Measurements from ENCODE around the gene CCDC78. TPM values are rescaled to one million over a fixed set of nuclear protein-coding genes. Genes with fewer than 3 reads are reported as not detected.

CCDC78 gene
- total RNA-seq, 1 donor from 2014 or later, result 0.85 TPM

DNA sequence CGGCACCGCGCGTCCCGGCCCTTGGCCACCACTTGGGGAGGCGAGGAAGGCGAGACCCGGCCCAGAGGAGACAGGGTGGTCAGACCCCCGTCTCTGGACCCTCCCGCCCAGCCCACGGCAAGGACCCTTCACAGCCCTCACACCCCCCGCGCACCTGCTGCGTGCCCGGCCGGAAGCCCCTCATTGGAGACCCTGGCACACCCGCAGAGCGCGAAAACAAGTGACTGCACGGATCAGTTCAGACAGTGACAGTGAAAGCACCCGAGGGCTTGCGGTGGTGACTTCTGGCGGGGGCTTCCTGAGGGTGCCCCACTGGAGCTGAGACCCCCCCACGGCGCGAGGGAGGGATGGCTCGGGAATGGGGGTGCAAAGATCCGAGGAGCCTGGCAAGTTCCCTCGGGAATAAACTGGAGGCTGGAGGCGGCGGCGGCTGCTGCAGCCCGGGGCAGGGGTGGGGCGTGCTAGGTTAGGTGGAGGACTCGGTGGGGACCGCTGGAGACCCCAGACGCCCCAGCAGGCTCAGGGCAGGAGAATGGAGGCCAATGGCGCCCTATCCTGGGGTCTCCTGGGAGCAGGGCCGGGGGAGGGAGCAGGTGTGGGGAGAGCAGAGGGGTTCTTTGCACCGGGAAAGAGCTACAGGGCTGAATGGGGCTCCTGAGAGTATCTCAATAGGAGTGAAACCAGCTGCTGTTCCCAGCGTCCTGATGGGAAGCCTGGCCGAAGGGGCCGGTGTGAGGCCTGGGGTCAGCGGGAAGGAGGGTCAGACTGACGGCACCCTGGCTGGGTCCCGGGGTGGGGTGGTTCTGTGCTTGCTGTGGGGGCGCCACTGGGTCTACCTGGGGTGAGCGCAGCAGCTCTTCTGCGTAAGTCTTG is 19.8 kb downstream of the CCDC78 start:
- no peak for DNase-seq (ENCODE audit: low spot score)
- H3K4me3 Mint-ChIP-seq (ENCODE audit: unreplicated experiment), result no peak overlapping the region
- TF ChIP-seq CTCF (IDR thresholded peaks at IDR 0.05; ENCODE audit: unreplicated experiment), result no peak

DNA sequence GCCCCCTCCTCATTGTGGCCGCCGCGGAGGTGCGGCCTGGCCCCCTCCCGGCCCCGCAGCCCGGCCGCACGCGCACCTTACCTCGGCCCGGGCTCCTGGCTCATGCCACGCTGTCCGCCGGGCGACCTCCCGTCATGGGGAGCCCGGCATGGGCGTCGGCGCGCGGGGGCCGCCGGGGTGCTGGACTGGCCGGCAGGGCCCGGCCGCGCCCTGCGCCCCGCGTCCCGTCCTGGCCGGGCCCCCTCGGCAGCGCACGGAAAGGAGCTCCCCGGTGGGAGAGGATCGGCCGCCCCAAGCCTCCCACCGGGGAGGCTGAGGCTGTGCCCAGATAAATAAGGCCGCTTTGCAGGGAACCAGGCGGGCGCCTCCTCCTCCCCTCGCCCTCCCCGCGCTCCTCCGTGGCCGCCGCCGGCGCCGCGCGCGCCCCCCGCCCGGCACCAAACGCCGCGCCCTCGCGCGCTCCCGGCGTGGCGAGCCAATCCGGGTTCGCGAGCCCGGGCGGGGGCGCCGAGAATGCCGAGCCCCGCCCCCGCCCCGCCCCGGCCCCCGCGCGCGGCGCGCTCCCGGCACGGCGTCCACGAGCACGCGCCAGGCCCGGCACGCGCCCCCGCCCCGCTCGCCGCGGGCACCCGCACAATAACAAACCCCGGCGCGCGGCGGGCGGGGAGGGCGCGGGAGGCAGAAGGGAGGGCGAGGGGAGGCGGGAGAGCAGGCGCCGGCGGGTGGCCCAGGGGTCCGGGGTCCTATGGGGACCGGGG is 20.6 kb downstream of the CCDC78 start, which contains the start of gene FBXL16:
TSS of gene FBXL16 (minus strand) at position 371 of the 758 bp plus-strand sequence. CDS start 8,396 bp downstream, outside the sequence.
- TF ChIP-seq CTCF (IDR thresholded peaks at IDR 0.05; ENCODE audit: unreplicated experiment), result no peak
- no peaks in the 10 kb centered on the region for H3K9me3 Mint-ChIP-seq (ENCODE audit: unreplicated experiment)
- H3K4me1 Mint-ChIP-seq (ENCODE audit: unreplicated experiment), result no peaks in the 10 kb centered on the region
- H3K4me3 Mint-ChIP-seq (ENCODE audit: unreplicated experiment), result no peak within 1 kb of the TSS
- no peak within 1 kb of the TSS for H3K27ac Mint-ChIP-seq (ENCODE audit: unreplicated experiment)
- peaks cover 30% of the 10 kb centered on the region for H3K27me3 Mint-ChIP-seq (ENCODE audit: unreplicated experiment)
- DNase-seq (ENCODE audit: low spot score), result no peak
- no peaks in the 10 kb centered on the region for H3K36me3 Mint-ChIP-seq (ENCODE audit: low read depth, unreplicated experiment)

More for the DNA sequence above, 19.8 kb downstream of the CCDC78 start:
- Mint-ChIP-seq H3K4me1 (ENCODE audit: unreplicated experiment) (no peaks in the 10 kb centered on the region), H3K27ac (ENCODE audit: unreplicated experiment) (no peak overlapping the region), H3K36me3 (ENCODE audit: low read depth, unreplicated experiment) (no peaks in the 10 kb centered on the region), H3K27me3 (ENCODE audit: unreplicated experiment) (peaks cover 28% of the 10 kb centered on the region), H3K9me3 (ENCODE audit: unreplicated experiment) (no peaks in the 10 kb centered on the region)

DNA sequence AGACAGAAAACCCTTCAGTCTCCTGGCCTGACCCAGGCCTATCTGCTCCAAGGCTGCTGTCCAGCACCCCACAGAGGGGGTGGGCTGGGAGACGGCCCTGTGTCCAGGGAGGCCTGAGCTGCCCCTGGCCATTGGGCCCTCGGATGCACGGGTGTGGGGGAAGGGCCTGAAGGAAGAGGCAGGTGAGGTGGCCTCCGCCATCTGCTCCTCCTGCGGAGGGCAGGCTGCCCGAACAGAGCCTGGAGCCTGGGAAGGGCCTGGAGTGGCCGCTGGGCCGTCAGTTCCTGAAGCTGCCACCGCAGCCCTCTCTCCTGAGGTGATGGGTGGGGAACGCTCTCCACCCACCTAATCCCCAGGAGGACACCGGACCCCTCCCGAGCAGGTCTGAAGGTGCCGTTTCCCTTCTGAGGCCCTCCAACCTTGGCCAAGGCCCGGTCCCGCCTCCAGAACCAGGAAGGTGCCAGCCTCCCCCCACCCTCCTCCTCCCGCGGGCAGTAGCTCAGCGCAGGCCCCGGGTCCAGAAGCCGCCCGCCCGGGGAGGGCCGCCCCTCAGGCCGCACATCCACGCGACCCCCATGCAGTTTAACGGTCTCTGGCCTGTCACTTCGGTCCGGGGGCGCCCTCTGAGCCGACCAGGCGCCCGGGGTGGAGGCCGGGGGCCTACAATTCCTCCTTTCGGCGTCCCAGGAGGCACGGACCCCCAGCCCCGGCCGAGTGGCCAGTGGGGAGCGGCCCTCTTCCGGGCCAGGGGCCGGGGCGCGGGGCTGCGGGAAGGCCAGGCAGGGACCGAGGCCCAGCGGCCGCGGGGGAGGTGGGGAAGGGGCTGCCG is 21.5 kb downstream of the CCDC78 start:
- Mint-ChIP-seq H3K27me3 (ENCODE audit: unreplicated experiment) (peaks cover 28% of the 10 kb centered on the region), H3K9me3 (ENCODE audit: unreplicated experiment) (no peaks in the 10 kb centered on the region), H3K36me3 (ENCODE audit: low read depth, unreplicated experiment) (no peaks in the 10 kb centered on the region), H3K27ac (ENCODE audit: unreplicated experiment) (no peak overlapping the region), H3K4me1 (ENCODE audit: unreplicated experiment) (no peaks in the 10 kb centered on the region), H3K4me3 (ENCODE audit: unreplicated experiment) (no peak overlapping the region)
- no peak for DNase-seq (ENCODE audit: low spot score)
- no peak for TF ChIP-seq CTCF (IDR thresholded peaks at IDR 0.05; ENCODE audit: unreplicated experiment)

GRCh38 chr16:704047-704446 is 22.2 kb downstream of the CCDC78 start:
- TF ChIP-seq CTCF (IDR thresholded peaks at IDR 0.05; ENCODE audit: unreplicated experiment), result no peak
- no peak overlapping the region for H3K27ac Mint-ChIP-seq (ENCODE audit: unreplicated experiment)
- H3K4me1 Mint-ChIP-seq (ENCODE audit: unreplicated experiment), result no peaks in the 10 kb centered on the region
- H3K27me3 Mint-ChIP-seq (ENCODE audit: unreplicated experiment), result peaks cover 27% of the 10 kb centered on the region
- no peak overlapping the region for H3K4me3 Mint-ChIP-seq (ENCODE audit: unreplicated experiment)
- no peak for DNase-seq (ENCODE audit: low spot score)
- H3K9me3 Mint-ChIP-seq (ENCODE audit: unreplicated experiment), result no peaks in the 10 kb centered on the region
- no peaks in the 10 kb centered on the region for H3K36me3 Mint-ChIP-seq (ENCODE audit: low read depth, unreplicated experiment)
